HG02623 (cell line): Measurements from ENCODE around the gene IFNL3.
"Not testable (repeated sequence)": the region's sequence is repeated elsewhere in the genome, so short reads cannot be mapped to it uniquely, and the experiment has no call there.

ENCODE experiments used
- ATAC-seq: cut with Tn5 transposase; IDR thresholded peaks from one replicate; pipeline ENCODE4 v1.9.1; 2021; ENCODE audit warnings: moderate library complexity; ENCODE audit not compliant: unreplicated experiment

Gene IFNL3

DNA sequence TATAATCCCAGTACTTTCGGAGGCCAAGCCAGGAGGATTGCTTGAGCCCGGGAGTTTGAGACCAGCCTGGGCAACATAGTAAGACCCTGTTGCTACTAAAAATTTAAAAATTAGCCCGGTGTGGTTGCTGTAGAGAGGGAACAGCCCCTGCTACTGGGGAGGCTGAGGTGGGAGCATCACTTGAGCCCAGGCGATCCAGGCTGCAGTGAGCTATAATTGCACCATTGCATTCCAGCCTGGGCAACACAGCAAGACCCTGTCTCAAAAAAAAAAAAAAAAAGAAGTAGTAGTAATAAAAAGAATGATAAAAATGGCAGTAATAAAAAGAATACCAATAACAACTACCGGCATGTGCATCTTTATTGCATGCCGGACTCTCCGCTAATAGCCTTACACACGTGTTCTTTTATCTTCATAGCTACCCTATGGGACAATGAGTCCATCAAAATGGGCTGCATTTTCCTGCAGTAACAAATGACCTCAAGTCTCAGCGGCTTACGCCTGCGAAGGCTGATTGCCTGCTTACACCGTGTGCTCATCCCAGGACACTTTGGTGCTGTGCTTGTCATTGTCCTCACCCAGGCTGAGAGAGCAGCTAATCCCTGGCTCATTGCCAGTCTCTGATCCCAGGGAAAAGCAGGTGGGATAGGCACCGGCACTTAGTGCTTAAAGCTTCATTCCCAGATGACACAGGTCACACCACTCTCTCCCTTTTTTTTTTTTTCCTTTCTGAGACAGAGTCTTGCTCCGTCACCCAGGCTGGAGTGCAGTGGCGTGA, 26.4 kb downstream of the IFNL3 start:
- ATAC-seq: no peak

- ATAC-seq: no peak
Measured at GRCh38 chr19:39217094-39217493, 27.7 kb downstream of the IFNL3 start.

DNA sequence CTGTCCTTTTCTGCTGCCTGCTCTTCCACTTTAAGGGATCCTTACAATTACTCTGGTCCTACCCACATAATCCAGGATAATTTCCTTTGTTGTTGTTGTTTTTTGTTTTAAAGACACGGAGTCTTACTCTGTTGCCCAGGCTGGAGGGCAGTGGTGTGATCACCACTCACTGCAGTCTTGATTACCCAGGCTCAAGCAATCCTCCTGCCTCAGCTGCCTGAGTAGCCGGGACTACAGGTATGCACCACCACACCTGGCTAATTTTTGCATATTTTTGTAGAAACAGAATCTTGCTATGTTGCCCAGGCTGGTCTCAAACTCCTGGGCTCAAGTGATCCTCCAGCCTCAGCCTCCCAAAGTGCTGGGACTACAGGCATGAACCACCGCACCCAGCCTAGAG, 29.5 kb downstream of the IFNL3 start:
- ATAC-seq: not testable (repeated sequence)

DNA sequence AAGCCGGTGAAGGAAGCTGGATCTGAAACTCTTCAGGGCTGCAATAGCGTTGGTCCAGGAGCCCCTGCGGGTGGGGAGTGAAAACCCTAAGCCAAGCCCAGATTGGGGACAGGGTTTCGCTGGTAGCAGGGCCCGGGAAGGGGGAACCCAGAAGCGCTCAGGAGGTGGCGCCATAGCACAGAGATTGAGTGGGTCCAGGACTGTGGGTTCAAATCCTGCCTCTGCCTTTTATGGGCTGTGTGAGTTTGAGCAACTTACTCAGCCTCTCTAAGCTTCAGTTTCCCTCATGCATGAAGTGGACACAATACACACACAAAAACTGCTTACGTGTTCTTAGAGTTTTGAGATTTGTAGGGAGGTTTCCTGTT, 32.4 kb downstream of the IFNL3 start:
- no peak for ATAC-seq

- ATAC-seq: no peak
Measured at GRCh38 chr19:39211731-39212374, 33.0 kb downstream of the IFNL3 start.

DNA sequence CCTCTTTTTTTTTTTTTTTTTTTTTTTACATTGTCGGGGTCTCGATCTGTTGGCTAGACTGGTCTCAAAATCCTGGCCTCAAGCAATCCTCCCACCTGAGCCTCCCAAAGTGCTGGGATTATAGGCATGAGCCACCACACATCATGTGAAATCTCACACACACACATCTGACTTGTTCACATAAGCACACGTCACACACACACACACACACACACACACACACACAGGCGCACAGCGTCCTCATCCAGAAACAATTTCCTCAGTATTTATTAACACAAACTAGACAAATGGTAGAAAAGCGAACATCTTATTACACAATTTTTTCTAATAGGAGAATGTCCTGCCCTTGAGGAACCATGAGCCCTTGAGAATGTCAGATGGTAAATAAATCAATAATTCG, 35.6 kb downstream of the IFNL3 start:
- no peak for ATAC-seq

DNA sequence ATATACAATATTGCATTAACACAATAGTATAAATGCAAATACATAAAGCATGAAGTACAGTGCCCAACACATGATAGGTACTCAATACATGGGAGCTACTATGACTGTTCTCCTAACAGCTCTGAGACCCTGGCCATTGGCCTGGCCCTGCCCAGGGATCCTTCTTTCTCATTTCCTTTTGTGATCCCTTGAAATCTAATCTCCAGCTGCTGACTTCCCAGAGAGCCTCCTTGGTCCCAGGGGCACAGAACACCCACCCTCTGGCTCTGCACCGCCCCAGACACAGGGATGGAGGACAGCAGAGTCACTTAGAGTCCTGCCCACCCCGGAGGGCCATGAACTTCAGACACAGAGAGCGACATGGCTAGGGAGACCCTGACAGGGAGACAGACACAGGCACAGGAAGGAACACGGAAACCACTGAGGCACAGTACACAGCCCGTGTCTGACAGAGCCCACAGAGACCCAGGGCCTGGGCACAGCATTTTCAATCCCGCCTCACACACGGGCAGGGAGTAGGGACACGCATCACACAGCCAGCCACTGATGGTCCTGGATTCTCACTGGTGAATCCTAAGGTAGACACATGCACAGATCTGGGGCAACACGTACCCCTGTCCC, 36.5 kb downstream of the IFNL3 start:
- ATAC-seq: no peak

DNA sequence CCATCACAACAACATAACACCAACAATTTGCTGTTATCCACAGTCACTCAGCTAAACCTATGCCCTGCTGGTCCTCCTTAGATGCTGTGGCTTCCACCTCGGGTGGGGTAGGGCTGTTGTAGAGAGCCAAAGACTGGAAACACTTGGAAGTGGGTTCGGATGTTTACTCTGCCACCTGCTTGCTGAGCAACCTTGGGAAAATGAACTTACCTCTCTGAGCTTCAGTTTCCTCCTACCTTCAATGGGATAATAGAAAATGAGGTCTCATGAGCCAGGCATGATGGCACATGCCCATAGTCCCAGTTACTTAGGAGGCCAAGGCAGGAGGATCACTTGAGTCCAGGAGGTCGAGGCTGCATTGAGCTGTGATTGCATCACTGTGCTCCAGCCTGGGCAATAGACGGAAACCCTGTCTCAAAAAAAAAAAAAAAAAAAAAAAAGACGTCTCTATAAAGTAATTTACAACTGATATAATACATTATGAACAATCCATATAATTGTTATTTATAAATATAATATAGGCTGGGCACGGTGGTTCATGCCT, 37.4 kb downstream of the IFNL3 start:
- ATAC-seq: no peak

- no peak for ATAC-seq
Measured at GRCh38 chr19:39206122-39206521, 38.7 kb downstream of the IFNL3 start.

- no peak for ATAC-seq
Measured at GRCh38 chr19:39205449-39205764, 39.4 kb downstream of the IFNL3 start.

- no peak for ATAC-seq
Measured at GRCh38 chr19:39203372-39204341, 41.1 kb downstream of the IFNL3 start, which contains the start of gene SYCN. SYCN (minus strand) TSS chr19:39204263; CDS start chr19:39204254, 9 bp downstream.

DNA sequence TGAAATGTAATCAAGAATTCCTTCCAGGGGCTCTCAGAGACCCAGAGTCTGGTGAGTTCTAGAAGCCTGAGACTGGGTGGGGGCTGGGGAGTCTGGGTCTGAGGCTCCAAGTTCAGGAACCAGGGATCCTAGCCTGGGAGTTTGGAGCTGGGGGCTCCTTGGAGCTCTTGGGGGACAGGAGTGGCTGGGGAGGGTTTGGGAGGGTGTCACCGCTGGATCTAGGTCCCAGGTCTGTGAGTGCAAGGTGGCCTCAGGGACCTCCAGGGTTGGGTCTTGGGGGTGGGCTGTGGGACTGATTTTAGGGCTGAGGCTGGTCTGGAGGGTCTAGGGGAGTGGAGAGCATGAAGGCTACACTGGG, 41.8 kb downstream of the IFNL3 start:
- no peak for ATAC-seq

DNA sequence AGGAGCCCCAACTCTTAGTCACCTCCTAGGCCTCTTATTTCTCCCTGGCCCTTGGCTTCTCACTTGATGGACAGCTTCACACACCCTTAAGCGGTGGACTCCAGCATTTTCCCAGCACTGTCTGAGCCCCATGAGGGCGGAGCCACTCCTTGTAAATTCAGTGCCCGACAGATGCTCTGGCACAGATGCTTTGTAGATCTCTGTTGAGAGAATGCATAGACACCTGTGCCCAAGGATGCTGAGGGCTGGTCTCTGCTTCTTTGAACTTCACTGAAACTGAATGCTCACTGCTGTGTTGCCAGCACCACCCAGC, 44.0 kb downstream of the IFNL3 start:
- ATAC-seq: no peak

- ATAC-seq: no peak
Measured at GRCh38 chr19:39200066-39200802, 44.6 kb downstream of the IFNL3 start.

GRCh38 chr19:39199025-39199424, 45.8 kb downstream of the IFNL3 start:
- ATAC-seq: no peak

- no peak for ATAC-seq
Measured at GRCh38 chr19:39197808-39198207, 47.0 kb downstream of the IFNL3 start.

GRCh38 chr19:39196860-39197562, 47.8 kb downstream of the IFNL3 start, which contains the start of gene NCCRP1:
NCCRP1 (plus strand) TSS chr19:39196964; CDS start chr19:39196983, 19 bp downstream.
- ATAC-seq: no peak

GRCh38 chr19:39196320-39196719, 48.5 kb downstream of the IFNL3 start:
- no peak for ATAC-seq

DNA sequence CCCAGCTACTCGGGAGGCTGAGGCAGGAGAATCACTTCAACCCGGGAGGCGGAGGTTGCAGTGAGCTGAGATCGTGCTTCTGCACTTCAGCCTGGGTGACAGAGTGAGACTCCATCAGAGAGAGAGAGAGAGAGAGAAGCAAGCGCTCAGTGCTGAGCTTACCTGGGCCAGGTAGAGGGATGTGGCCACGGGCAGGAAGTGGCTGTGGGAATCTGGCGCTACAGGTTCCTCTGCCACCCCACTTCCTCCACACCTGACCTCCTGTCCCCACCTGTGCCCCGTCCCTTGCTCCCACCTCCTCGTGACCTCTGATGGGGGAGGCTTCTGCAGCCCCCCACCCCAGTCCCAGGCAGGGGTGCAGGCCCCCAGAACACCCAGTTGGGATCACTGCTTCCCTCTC, 49.1 kb downstream of the IFNL3 start:
- ATAC-seq: no peak
